ENCODE data around the gene CNTNAP2.

The CNTNAP2 gene

DNA sequence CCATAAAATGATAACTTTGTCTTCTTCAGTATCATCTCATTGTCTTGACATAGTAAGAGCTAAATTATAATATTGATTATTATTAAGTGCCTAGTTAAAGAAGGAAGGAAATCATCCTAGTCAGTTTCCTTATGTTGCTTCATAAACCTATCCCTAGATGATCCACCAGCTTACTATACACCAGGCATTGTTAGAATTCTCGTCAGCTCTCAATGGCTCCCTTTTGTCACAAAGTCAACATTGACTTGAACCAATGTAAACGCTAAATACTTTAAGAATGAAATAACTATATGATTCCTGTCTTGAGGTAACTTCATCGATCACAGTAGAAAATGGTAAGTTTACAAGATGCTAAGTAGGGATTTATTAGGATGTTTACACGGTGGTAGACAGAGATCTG, 1162.9 kb downstream of the CNTNAP2 start:
- DNase-seq = peak; percentile 11 to 92 (median 58)

DNA sequence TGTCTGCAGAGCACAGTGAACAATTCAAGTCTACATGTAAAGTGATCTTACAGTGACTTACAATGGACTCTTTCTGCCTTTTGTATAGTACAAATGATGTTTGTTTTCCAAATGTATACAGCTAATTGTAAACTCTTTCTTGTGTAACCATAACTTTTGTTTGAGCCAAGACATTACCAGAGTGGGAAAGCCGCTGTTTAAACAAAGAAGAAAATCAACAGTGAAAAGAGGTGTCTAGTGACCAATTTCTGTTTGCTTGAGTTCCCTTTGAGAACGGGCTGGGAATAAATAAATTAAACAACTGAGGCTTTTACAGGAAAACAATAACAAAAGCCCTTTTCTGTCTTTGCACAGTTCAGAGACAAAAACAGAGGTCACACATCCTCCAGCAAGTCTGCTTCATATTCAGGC, 1163.4 kb downstream of the CNTNAP2 start:
- peak; percentile 31 to 92 (median 58) for DNase-seq

DNA sequence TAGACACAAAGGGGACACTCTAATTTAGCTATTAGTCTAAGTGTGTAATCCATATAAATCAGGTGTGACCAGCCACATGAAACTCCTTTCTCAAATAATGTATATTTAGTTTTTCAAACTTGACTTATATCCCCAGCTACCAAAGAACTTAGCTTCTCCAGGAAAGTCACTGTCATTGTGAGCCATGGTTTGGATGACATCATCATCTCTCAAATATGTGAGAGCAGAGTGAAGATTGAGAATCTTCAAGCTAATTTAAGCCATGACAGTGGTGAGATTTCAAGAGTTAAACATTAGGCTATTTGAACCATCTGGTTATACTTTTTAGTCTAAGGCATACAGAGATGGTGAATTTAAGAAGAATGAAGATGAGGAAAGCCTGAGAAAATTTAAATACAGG, 1165.6 kb downstream of the CNTNAP2 start:
- no peak for DNase-seq

DNA sequence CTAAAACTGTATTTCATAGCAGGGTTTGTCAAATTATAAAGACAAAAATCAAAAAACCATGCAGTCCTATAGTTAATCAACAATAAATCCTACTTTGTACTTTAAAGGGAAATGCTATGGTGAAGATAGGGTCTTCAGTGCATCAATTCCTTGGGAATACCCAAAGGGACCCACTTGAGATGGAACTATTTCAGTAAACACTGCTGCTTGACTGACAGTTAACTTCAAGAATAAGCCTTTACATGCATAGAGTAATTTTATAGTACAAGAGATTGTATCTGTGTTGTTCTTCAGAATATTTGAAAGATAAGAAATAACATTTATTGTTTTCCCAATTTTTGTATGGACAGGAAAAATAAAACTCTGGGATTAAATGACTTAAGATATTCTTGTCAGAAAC, 1179.6 kb downstream of the CNTNAP2 start:
- DNase-seq = no peak

DNA sequence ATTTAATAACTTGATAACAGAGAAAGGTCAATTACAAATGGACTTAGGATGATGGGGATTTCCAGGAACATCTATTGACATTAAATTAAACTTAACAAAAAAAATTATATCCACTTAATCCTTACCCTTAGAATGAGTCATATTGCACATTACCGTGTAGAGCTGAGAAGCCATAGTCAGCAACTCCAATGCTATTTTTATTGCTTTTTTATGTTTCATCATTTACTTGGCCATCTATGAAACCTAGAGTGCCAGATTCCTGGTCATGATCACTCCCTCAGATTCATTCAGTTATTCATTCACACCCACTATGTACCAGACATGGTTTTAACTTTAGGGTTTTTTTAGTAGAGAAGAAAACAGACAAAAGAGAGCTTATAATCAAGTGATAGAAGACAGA, 1180.4 kb downstream of the CNTNAP2 start:
- no peak for DNase-seq

DNA sequence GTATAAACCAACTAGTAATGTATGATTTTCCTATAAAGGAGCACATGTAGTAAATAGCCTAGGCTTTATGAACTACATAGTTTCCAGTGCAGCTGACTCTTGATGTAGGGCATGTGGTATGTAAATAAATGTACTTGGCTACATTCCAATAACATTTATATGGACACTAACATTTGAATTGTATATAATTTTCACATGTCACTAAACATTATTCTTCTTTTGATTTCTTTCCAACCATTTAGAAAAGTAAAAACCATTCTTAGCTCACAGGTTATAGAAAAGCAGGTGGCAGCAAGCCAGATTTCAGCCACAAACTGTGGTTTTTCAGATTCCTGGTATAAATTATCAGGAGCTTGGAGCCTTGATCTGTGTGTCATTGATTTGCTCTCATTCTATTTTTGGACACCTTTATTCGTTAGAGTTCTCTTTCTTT, 1182.0 kb downstream of the CNTNAP2 start:
- DNase-seq = peak; percentile 42 to 88 (median 49)

DNA sequence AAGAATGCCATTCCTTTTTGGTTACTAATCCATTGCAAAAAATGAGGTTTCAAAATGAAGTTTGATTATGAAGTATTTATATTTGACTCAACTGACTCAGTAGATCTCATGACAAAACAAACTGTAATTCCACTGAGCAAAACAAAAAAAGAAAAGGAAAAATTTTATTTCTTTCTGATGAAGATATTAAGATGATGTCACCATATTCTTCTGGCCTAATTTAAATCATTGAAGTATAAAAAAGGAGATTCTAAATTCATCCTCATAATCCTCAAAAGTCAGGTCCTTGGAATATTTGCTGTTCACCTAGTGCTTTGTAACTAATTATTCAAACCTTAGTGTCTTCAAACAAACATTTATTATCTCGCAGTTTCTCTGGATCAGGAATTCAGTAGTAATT, 1183.7 kb downstream of the CNTNAP2 start:
- DNase-seq = no peak

DNA sequence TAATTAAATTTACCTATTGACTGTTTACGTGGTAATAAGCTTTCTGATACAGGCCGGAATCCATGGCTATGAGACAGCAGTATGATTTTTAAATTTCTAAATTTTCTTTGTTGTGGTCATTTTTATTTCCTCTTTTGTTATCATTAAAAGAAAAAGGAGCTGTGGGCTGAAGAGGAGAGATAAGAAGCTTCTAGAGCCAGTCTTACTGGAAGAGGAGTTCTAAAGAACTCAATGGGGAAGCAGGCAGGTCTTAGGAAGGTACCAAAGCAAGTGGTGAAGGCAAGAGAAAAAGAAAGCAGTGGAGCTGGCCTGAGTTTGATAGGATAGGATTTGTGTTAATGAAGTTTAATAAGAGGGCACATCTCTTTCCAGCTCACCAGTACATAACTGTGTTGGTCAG, 1187.8 kb downstream of the CNTNAP2 start:
- no peak for DNase-seq

DNA sequence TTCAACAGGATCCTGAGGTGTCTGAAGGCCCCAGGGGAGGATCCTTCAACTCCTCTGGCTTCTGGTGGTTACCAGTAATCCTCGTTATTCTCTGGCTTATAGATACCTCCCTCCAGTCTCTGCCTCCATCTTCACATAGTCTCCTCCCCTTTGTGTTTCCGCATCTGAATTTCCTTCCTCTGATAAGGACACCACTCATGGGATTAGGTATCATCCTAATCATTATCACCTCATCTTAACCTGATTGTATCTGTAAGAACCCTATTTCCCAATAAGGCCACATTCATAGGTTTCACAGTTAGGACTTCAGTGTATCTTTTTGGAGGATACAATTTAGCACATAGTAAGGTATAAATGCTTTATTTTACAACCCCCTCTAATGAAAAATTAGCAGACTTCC, 1189.2 kb downstream of the CNTNAP2 start:
- no peak for DNase-seq

DNA sequence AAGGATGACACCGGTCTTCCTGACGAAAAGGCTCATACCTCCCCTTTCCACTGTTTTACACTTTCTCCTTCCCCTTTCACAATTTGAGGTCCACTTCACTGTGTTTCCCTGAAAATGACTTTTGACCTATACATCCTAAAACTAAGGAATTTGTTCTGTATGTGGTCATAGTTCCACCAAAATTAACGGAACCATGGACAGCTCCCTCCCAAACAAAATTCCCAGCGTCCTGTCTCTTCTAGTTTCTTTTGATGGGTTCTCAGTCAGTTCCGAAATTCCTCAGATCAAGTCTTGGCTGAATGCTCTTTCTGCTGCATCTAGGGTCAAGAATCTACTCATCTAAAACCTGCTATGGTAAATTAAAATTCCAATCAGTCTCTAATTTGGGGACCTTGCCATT, 1191.9 kb downstream of the CNTNAP2 start:
- no peak for DNase-seq

DNA sequence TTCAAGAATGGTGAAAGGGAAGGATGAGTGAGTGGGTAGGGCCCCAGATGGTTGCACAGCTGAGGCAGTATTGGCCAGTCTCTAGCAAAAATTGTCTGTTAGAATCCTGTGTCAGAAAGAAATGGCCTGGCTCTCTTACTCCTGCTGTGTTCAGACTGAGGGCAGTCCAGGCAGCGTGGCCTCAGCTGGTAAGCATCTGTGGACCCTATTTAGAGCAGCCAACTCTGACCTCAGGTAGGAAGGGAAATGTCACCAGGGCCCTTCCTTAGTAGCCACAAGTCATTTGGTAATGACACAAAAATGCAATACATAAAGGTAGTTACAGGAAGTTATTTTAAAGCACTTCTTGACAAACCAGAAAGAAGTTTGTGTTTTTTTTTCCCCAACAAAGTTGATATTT, 1194.7 kb downstream of the CNTNAP2 start:
- no peak for DNase-seq

DNA sequence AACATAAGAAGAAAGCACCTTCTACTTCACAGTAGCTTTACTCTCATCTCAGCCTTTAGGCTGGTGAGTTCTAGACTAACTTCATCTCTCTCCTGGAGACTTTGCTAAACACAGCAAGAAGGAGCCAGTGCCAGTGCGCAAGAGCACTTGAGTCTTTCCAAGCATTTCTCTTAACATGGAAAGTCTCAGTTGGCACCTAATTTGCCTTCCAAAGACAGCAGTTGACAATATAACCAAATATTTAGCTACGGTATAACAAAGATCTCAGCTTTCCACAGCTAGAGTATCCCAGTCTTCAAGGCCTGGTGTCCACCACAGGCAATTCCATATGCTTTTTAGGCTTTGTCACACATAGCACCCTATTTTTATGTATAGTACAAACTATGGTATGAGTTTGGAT, 1204.9 kb downstream of the CNTNAP2 start:
- no peak for DNase-seq

DNA sequence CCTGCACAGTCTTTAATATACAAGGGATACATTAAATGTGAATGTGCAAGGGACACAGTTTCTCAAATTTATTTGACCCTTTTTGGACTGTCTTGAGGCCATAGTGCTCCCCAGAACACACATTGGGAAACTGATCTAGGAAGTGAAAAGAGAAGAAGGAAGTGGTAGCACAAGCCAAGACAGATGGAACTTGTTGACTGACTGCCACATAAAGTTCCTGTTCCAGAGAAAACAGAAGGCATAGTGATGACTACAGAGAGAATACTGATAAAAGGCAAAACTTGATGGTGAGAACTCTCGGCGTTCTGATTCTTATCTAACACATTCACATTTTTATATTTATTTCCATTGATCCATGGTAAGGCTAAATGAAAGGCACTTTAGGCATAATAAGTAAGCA, 1216.4 kb downstream of the CNTNAP2 start:
- no peak for DNase-seq

DNA sequence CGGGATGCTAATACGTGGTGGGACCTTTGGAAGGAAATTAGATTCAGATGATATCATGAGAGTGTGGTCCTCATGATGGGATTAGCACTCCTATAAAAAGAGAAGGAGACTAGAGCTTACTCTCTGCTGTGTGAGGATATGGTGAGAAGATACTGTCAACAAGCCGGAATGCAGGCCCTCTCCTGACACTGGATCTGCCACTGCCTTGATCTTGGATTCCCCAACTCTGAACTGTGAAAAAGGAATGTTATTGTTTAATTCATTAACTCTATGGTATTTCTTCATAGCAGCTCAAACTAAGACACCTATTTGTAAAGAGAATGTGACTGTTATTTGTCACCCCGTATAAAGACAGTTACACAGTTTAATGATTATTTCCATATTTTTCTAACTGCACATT, 1246.5 kb downstream of the CNTNAP2 start:
- no peak for DNase-seq

DNA sequence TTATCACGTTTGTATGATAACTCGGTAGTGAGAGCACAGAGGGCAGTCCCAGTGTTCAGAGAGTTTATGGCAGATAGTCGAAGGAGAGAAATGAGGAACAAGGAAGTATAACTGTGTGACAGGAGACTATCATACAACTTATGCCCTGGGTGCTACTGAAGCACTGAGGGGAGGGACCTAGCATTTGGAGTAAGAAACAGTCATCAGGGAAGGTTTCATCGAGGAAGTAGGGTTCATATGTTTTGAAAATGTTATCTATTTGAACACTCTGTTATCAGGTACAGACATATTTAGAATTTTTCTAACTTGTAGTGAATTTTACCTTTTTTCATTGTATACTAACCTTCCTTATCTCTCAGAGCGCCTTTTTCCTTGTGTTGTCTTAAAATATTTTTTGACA, 1259.6 kb downstream of the CNTNAP2 start:
- no peak for DNase-seq

DNA sequence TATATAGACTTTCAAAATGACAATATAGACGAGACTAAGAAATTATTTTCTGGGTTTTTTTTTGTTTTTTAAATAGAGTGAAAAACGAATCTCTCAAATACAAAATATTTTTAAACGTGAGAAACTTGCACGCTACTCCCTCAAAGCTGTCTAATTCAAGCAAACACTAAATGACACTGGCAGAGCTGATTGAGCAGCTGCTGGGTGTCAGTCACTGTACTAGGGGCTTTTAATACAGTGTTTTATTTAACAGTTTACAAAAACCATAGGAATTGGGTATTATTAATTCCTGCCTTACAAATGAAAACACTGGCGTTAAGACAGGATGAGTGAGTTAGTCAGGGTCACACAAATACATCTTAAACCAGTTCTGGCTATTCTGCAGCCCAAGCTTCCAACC, 1264.3 kb downstream of the CNTNAP2 start:
- no peak for DNase-seq

DNA sequence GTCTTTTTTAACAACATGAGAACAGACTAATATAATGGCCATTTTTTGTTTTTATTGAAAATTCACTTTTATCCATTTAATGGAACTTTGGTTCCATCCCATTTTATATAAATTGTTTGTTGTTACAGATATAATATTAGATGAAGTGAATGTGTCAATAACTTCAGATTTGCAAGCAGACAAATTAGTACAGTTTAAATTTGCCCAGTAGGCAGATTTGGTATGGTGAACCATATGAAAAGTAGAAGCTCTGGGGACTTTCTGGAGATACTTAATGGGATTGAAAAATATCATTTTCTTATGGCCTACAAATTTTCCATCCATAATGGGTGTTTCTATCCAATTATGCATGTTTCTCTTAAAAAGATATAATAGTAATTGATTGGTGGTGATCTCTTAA, 1277.7 kb downstream of the CNTNAP2 start:
- DNase-seq = no peak

DNA sequence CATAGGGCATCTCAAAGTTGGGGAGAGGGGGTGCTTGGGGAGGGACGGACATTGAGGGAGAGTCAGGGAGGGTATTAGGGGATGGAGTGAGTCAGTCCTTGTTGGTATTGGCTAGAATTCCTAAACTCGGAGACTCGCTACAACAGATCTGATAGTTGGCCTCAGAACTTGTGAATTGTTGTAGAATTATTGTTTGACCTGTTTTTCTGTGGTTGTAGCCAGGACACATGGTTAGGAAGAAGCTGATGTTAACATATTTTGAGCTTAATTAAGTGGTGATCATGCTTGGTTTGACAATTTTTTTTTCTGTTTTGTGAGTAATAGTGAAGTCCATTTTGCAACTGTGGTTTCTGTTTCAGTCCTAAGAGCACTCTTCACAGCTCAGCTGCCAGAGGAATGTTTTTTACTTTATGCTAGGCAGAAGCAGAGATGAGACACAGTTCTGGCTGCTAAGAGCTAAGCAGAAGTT, 1283.7 kb downstream of the CNTNAP2 start:
- no peak for DNase-seq

DNA sequence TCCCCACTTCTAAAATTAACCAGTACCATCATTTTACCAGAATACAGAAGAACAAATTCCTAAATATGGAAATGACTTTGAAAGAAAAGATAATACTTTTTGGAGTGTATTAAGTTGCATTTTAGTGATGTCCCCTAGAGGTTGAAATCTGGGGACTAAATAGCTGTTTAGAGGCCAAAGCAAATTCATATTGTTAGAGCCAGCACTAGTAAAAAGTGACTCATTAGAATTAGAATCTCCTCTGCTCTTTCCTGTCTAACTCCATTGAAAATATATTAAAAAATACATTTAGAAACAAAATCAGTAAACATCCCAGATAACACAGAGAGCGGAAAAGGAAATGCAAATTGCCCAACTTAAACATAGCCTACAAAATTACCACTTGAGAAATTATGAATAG, 1284.3 kb downstream of the CNTNAP2 start:
- peak in 1 of 3 experiments; percentile 22 for DNase-seq

DNA sequence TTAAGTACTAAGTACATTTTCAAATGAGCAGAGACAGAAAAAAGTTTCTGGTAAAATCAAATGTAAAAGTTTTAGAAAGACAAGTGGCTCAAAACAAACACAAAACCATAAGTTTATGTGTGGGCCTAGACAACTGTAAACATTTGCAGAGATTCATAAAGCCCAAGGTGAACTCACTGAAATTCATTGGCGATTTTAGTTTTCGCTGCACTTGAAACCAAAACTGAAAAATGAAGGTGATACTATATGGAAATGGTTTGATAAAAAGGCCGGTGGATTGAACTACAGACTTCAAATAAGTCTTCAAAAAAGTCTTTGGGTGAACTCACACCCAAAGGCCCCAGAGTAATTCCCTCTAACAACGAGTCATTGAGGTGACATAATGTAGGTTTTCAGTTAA, 1289.0 kb downstream of the CNTNAP2 start:
- no peak for DNase-seq

DNA sequence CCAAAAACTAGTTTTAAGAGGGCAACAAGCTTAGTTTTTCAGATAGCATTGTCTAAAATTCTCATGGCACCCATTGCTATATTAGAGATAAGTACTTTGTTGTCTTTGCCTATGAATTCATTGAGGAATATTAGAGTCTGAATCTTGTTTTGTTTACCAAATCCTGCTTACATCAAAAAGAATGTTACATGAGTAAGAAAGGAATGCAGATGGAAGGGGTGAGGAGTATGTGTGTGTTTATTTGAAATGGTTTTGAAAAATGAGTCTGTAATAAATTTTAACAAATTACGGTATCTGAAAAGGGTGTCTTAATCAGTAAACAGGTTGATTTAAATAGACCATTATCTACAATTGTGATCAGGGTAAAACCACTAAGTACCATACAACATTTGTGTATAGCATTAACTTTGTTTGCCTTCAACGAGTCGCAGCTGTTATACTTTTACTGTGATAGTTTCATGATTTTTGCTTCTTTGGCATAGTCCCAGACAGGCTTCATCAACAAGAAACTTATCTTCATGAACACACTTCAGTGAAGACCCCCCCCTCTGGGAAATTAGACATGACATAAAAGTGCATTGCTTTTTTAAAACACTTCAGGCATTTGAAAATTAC, 1290.0 kb downstream of the CNTNAP2 start:
- DNase-seq = peak in 1 of 3 experiments; percentile 28

DNA sequence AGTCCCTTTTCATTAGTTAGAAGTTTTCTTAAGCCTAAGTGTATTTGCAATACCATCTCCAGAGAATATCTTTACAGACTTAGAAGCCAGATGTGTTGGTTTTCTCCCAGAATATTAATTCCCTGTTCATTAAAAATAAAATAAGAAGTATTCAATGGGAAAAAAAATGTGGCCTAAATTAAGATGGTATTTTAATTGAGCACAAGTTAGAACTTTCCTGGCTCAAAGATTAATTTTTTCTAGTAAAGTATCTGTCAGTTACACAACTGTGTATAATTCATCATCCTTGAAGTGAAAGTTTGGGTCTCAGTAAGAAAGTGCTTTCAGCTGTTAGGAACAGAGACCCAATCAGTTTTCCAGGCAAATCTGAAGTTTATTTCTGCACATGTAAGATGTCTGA, 1294.5 kb downstream of the CNTNAP2 start:
- DNase-seq = no peak

DNA sequence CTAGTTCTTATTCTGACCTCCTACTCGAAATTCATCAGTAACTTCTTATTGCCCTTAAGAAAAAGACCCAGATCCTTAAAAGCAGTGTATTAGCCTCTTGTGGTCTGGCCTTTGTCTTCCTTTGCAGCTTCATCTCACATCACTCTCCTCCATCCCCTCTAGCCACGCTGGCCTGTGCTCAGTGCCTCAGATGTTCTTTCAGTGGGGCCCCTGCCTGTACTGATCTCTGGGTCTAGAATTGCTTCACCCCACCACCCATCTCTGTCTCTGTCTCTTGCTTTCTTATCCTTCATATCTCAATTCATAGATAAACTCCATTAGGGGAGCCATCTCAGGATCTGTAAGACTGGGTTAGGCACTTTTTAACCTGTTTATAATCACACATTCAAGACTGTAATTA, 1295.5 kb downstream of the CNTNAP2 start:
- DNase-seq = no peak

DNA sequence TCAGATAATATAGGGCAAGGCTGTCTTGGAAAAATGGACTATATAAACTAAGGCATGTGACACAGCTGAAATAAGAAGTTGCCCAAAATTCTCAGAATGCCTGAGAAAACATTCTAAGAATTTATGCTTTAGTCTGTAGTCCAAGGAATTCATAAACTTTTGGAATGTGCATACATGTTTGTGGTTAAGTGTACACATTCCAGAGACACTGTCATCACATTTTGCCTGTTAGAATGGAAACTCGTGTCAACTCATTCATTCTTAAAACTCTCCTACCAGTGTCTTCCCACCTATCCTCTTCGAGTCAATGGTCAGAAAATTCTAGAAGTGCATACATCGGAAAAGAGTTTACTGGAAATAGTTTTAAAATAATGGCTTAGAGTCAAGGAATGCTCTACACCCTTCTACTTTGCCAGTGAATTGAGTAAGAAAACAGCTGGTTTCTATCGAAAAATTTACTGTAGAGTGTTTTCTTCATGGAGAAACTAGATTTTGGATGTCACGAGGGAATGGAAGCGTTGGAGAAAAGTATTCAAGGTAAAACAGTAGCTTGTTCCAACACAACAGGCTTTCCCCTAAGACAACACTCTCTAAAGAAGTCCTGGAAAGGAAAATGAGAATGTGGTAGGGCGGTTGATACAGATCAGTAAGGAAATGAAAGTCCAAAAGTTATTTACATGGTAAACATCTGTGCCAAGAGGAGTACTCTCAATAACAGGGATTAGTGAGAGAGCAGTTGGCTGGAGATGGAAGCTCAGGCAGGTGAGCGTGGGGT, 1296.4 kb downstream of the CNTNAP2 start:
- no peak for DNase-seq

DNA sequence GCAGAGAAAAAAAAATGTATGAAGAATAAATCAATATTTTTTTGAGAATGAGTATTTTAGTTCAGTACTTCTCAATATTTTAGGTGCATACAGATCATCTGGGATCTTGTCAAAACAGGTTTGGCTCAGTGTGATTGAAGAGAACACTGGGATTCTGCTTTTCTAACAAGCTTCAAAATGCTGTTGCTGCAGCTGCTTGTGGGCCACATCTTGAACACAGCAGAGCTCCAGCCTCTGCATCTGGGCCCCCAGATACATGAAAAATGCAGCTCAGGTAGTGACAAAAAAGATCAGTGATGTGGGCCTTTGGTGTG, 1296.9 kb downstream of the CNTNAP2 start:
- no peak for DNase-seq
